HG02852 (cell line): ENCODE data around the gene ADAMTSL4.
"Not testable (repeated sequence)": the region's sequence is repeated elsewhere in the genome, so short reads cannot be mapped to it uniquely, and the experiment has no call there.

ENCODE experiments used
- ATAC-seq: cut with Tn5 transposase; IDR thresholded peaks from one replicate; pipeline ENCODE4 v1.9.1; 2021; ENCODE audit warnings: mild to moderate bottlenecking, moderate library complexity; ENCODE audit not compliant: unreplicated experiment

Gene ADAMTSL4

DNA sequence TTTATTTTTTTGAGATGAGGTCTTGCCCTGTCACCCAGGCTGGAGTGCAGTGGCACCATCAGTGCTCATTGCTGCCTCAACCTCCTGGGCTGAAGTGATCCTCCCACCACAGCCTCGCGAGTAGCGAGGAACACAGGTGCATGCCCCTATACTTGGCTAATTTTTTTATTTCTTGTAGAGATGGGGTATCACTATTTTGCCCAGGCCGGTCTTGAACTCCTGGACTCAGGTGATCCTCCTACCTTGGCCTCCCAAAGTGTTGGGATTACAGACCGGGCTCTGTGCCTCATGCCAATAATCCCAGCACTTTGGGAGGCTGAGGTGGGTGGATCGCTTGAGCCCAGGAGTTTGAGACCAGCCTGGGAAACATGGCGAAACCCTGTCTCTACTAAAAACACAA lies 32.2 kb downstream of the ADAMTSL4 start:
- not testable (repeated sequence) for ATAC-seq

- ATAC-seq, result not testable (repeated sequence)
Observed at GRCh38 chr1:150581962-150582361, 32.8 kb downstream of the ADAMTSL4 start.

- ATAC-seq, result no peak
Observed at GRCh38 chr1:150582371-150582770, 33.2 kb downstream of the ADAMTSL4 start.

GRCh38 chr1:150596095-150596892 lies 47.1 kb downstream of the ADAMTSL4 start:
- no peak for ATAC-seq

- no peak for ATAC-seq
Observed at GRCh38 chr1:150596976-150597375, 47.8 kb downstream of the ADAMTSL4 start.

- ATAC-seq, result not testable (repeated sequence)
Observed at GRCh38 chr1:150598346-150598745, 49.1 kb downstream of the ADAMTSL4 start.

DNA sequence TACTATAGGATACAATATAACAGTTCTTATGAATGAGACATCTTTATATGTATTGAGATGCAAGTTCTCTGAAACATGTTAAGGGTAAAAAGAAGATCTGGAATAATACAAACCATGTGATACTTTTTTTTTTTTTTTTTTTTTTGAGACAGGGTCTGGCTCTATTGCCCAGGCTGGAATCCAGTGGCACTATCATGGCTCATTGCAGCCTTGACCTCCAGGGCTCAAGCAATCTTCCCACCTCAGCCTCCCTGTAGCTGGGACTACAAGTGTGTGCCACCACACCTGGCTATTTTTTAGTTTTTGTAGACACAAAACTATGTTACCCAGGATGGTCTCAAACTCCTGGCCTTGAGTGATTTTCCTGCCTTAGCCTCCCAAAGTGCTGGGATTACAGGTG lies 52.3 kb downstream of the ADAMTSL4 start:
- ATAC-seq, result no peak

GRCh38 chr1:150602372-150602771 lies 53.2 kb downstream of the ADAMTSL4 start:
- ATAC-seq, result not testable (repeated sequence)

- ATAC-seq, result no peak
Observed at GRCh38 chr1:150603711-150604110, 54.5 kb downstream of the ADAMTSL4 start.

GRCh38 chr1:150604226-150604588 lies 55.0 kb downstream of the ADAMTSL4 start:
- ATAC-seq, result no peak

DNA sequence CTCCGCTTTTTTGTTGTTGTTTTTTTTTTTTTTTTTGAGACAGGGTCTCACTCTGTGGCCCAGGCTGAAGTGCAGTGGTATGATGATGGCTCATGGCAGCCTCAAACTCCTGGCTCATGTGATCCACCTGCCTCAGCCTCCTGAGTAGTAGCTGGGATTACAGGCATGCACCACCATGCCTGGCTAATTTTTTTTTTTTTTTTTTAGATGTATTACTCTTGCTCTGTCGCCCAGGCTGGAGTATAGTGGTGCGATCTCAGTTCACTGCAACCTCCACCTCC lies 56.2 kb downstream of the ADAMTSL4 start:
- ATAC-seq, result not testable (repeated sequence)

GRCh38 chr1:150606463-150607142 lies 57.4 kb downstream of the ADAMTSL4 start:
- no peak for ATAC-seq

GRCh38 chr1:150609732-150610131 lies 60.5 kb downstream of the ADAMTSL4 start:
- no peak for ATAC-seq
